Gastrocnemius medialis (tissue), 4 donors: Measurements from ENCODE around the gene DLL4.

Source experiments
- POLR2A ChIP-seq, 2 donors: fragments of 450-650 bp; IDR thresholded peaks; one replicate each; pipeline ENCODE4 v1.6.1; 2017; ENCODE audit warnings: antibody characterized with exemption in 2 of 2, mild to moderate bottlenecking in 2 of 2, moderate library complexity in 2 of 2
- TF ChIP-seq, protein P1 (sequence below), 5 experiments: fragments of 450-650 bp in 3 of 5; fragments of 200-600 bp in 2 of 5; sonication (generic) in 2 of 5; IDR thresholded peaks in 4 of 5; conservative IDR thresholded peaks in 1 of 5; 1 replicate in 4 of 5; 2 replicates in 1 of 5; pipeline ENCODE4 v1.5.1; 2016 to 2019; ENCODE audit warnings: antibody characterized with exemption in 5 of 5, mild to moderate bottlenecking in 3 of 5, moderate library complexity in 3 of 5

DNA sequence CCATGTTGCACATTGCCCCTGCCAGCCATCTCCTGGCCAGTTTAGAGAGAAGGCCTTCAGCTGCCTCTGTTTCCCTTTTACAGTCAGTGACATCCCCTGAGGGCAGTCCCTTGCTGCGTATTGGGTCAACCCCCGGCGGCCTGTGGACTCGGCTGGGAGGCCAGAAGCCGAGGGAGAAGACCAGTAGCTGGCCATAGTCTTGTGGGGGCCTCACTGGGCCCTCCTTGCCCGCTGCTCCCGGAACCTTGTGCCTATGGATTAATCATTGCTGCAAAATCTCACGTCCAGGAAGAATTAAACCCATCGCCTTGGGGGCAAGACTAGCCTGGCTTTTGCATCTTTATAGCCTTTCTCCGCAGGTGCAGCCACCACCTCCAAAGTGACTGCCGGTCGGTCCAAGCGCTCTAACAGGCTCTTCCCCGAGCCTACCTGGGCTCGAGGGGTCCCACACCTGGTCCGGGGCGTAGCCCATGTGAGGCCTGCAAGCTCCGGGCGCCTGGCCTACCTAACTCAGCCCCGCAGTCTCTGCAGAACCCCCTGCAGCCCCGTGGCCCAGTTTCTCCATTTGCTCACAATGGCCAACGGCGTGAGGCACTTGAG lies 23.3 kb downstream of the DLL4 start:
- TF ChIP-seq POLR2A (IDR thresholded peaks at IDR 0.05): no peak
- TF ChIP-seq, protein P1, sequence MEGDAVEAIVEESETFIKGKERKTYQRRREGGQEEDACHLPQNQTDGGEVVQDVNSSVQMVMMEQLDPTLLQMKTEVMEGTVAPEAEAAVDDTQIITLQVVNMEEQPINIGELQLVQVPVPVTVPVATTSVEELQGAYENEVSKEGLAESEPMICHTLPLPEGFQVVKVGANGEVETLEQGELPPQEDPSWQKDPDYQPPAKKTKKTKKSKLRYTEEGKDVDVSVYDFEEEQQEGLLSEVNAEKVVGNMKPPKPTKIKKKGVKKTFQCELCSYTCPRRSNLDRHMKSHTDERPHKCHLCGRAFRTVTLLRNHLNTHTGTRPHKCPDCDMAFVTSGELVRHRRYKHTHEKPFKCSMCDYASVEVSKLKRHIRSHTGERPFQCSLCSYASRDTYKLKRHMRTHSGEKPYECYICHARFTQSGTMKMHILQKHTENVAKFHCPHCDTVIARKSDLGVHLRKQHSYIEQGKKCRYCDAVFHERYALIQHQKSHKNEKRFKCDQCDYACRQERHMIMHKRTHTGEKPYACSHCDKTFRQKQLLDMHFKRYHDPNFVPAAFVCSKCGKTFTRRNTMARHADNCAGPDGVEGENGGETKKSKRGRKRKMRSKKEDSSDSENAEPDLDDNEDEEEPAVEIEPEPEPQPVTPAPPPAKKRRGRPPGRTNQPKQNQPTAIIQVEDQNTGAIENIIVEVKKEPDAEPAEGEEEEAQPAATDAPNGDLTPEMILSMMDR (IDR thresholded peaks at IDR 0.05 in 4 of 5, conservative IDR thresholded peaks at IDR 0.05 in 1 of 5): no peak
